Measurements from ENCODE around the gene PTPRC.

The PTPRC gene

DNA sequence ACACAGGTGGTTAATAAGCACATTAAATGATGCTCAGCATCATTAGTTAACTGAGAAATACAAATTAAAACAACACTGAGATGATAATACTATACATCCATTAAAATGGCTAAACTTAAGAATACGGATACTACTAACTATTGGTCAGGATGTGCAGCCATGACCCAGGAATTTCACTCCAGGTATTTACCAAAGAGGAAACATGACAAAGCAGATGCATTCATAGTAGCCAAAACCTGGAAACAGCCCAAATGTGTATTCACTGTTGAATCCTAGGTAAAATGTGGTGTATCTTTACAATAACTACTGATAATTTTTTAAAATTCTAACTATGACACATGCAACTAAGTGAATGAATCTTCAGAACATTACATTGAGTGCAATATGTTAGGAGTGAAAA is 73.0 kb downstream of the PTPRC start:
- DNase-seq, result no peak

DNA sequence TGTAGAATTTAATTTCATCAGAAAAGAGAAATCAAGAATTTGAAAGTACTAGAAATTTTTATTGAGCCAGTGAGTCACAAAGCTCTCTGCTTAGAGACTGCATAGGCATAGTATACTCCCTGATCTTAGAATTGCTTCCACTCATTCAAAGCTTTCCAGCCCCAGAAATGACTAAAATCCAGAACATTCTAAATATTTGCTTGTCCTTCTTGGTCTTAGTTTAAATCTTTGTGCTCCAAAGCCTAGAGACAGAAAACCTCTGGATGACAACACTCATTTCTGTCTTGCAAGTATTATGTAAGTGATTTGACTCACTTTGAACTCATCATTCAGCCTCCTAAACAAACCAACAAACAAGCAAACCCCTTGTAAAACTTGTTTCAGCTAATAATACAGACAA is 74.2 kb downstream of the PTPRC start:
- no peak for DNase-seq

DNA sequence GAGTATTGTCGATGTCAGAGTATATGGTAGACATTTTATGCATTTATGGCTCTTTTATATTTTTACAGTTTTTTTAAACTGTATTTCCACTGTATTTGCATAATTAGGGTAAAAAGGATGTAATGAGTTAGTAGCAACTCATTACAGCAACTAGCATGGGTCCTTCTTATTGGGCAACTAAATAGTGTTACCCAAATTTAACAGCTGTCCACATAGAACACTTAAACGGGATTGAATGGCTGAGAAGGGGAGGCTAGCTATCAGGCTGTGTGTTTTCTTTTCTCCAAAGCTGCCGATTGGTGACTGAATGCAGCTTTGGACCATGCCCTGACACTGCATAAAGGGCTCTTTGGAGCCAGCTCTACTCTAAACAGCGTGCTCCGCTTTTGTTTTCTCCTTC is 75.4 kb downstream of the PTPRC start:
- no peak for DNase-seq

DNA sequence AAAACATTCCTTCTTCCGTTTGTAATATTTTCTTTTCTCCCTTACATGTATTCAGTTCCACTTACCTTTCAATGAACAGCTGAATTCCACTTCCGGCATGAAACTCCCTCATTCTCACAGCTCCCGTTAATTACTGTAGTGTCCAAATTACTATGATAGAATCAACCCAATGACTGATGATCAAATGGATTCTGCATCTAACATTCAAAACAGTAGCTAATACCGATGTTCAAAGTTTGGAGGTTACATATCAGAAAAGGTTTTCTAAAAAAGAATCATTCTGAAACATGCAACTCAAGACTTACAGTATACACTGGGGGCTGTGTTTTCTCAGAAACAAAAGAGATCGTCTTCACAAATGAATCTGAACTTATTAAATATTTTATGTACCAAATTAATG is 77.2 kb downstream of the PTPRC start:
- no peak for DNase-seq

DNA sequence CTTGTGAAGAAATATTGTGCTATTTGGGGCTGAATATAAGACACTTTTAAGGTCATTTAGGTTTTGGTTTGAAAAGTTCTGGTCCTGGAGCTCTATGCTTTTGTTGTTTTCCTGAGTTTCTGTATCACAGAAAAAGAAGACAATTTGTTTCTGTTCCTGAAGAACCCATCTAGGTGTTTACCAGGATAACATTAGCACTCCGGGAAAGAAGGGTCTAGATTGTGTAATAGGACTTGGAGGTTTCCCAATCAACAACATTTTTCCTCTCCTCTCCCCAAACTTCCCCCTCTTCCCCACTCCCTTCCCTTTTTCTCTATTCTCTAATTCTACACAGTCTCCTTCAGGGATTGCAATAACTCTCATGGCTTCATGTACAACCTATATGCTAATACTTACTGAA is 78.7 kb downstream of the PTPRC start:
- DNase-seq, result no peak

- DNase-seq, result no peak
Observed at GRCh38 chr1:198723127-198723526, 84.3 kb downstream of the PTPRC start.

GRCh38 chr1:198725090-198725489 is 86.2 kb downstream of the PTPRC start:
- DNase-seq, result no peak

DNA sequence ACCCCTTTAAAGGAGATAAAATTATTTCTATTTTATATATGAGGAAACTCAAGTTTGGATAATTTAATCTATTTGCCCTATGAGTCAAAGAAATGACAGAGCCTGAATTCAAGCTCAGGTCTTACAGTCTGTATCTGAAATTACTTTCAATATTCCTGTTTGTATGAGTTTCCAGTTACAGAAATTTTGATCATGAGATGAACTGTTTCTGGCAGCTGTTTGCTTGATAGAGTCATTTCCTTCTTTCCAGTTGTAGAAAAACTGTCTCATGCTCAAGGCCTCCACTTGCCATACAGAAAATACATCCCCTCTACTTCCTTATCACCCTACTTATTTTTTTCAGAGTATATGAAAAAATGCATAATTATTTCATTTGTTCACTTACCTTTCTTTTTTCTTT is 87.6 kb downstream of the PTPRC start:
- DNase-seq, result no peak

GRCh38 chr1:198729195-198729863 is 90.5 kb downstream of the PTPRC start:
- DNase-seq, result no peak

GRCh38 chr1:198730952-198731351 is 92.1 kb downstream of the PTPRC start:
- no peak for DNase-seq

DNA sequence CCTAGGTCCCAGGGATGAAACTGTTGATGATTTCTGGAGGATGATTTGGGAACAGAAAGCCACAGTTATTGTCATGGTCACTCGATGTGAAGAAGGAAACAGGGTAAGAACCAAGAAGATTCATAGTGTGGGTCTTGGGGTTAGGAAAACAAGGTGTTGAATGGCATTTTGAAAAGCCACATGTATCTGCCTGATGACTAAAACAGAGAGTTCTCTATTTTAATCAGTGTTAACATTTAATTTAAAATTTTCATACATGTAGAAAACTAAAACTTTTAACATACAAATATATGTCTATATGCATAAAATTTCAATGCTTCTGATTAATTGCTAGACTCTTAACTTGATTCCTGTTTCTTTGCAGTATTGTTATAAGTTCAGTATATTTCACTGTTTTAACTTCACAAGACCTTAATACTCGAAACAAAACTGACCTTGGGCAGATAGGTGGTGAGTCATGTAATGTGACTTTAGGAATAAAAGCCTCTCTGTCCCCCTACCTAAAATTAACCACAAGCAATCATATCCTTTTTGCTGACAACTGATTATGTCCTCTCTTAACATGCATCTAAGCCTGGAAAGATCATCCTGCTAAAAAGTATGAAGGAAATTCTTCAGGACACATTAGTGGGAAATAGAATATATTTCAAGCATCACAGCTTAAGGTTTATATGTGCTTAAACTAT is 95.6 kb downstream of the PTPRC start:
- DNase-seq, result no peak

- no peak for DNase-seq
Observed at GRCh38 chr1:198741744-198742143, 102.9 kb downstream of the PTPRC start.

DNA sequence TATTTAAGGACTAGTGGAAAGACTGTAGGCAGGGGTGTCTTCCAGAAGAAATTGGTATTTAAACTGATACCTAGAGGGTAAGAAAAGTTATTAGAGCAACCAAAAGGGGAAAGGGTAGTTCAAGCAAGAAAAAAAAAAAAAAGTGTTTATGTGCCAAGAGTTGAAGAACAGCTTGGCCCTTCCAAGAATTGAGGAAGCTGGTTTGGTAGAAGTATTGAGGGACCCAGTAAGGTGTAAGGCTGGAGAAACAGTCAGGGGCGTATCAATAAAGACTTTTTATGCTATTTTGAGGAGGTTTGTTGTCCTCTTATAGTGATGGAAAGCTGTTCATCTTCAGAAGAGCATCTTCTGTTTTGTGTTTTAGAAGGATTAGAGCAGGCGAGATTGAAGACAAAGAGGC is 108.3 kb downstream of the PTPRC start:
- no peak for DNase-seq

GRCh38 chr1:198749279-198749678 is 110.4 kb downstream of the PTPRC start:
- DNase-seq, result no peak

DNA sequence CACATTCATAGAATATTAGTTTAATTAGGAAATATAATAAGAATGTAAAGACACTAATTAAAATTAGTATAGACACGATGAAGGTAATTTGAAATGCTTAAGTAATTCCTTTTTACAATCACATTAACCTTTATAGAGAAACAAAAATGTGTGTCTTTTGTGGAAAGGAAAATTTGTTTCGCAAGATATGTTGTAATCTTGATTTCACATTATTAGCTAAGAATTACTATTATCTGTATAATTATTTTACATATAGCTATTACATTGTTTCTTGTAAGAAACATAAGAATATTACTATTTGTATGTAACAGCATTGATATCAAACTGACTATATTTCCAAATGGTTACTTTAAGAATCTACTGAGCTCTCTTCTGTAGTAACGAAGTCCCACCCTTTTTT is 111.2 kb downstream of the PTPRC start:
- no peak for DNase-seq

GRCh38 chr1:198751741-198752140 is 112.9 kb downstream of the PTPRC start:
- no peak for DNase-seq

GRCh38 chr1:198754670-198755069 is 115.8 kb downstream of the PTPRC start:
- no peak for DNase-seq

DNA sequence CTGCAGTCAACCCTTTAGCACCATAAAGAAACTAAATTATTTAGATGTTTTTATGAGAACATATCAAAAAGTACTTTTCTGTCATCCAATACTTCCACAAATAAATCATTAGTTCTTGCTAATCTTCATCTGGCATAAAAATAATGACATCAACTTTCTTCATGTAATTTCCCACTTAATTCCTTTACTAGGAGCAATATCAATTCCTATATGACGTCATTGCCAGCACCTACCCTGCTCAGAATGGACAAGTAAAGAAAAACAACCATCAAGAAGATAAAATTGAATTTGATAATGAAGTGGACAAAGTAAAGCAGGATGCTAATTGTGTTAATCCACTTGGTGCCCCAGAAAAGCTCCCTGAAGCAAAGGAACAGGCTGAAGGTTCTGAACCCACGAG is 116.9 kb downstream of the PTPRC start:
- no peak for DNase-seq

DNA sequence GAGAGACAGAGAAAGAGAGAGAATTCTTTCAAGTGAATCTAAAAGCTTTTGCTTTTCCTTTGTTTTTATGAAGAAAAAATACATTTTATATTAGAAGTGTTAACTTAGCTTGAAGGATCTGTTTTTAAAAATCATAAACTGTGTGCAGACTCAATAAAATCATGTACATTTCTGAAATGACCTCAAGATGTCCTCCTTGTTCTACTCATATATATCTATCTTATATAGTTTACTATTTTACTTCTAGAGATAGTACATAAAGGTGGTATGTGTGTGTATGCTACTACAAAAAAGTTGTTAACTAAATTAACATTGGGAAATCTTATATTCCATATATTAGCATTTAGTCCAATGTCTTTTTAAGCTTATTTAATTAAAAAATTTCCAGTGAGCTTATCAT is 117.6 kb downstream of the PTPRC start:
- DNase-seq, result no peak

DNA sequence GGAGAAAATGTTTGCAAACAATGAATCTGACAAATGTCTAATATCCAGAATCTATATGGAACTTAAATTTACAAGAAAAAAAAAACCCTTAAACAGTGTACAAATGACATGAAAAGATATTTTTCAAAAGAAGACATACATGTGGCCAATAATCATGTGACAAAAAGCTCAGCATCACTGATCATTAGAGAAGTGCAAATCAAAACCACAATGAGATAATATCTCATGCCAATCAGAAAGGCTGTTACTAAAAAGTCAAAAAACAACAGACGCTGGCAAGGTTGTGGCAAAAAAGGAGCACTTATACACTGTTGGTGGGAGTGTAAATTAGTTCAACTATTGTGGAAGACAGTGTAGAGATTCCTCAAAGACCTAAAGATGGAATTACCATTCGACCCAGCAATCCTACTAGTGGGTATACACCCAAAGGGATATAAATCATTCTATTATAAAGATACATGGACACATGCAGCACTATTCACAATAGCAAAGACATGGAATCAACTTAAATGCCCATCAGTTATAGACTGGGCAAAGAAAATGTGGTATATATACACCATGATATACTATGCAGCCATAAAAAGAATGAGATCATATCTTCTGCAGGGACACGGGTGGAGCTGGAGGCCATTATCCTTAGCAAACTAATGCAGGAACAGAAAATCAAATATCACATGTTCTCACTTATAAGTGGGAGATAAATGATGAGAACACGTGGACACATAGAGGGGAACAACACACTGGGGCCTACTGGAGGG is 123.2 kb downstream of the PTPRC start:
- DNase-seq, result no peak

- peak; percentile 39 for DNase-seq
Observed at GRCh38 chr1:198763298-198763714, 124.5 kb downstream of the PTPRC start.

DNA sequence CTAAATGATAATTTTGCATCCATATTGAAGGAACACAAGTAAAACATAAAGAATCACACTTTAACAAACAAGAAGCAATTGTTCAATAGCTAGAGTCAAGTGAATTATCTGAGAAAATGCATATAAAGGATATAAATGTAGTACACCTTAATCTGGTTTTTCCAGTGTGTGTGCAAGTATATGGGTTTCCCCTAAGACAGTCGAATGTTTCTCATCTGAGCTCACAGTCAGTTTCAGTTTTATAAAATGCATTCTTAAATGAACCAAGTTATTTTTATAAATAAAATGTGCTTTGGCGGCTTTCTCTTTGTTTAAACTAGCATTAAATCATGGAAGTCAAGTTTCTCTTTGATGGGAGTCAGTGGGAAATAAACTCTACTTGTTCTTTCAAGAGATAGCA is 125.9 kb downstream of the PTPRC start:
- DNase-seq, result no peak

DNA sequence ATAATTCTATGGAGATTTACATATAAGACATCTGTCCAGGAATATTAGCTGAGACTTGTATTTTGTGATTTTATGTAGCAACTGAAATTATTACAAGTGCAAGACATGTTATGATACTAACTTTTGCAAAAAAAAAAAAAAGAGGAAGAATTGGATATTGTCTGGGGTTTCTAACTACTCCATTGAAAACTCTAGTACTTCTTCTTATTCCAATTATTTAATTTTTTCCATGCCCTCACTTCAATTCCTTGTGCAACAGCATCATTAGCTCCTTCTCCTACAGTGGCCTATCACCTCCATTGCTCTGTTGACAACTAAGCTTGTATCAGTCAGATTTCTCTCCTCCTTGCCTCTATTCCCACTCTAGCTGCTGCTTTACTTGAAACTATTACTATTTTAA is 126.6 kb downstream of the PTPRC start:
- no peak for DNase-seq

DNA sequence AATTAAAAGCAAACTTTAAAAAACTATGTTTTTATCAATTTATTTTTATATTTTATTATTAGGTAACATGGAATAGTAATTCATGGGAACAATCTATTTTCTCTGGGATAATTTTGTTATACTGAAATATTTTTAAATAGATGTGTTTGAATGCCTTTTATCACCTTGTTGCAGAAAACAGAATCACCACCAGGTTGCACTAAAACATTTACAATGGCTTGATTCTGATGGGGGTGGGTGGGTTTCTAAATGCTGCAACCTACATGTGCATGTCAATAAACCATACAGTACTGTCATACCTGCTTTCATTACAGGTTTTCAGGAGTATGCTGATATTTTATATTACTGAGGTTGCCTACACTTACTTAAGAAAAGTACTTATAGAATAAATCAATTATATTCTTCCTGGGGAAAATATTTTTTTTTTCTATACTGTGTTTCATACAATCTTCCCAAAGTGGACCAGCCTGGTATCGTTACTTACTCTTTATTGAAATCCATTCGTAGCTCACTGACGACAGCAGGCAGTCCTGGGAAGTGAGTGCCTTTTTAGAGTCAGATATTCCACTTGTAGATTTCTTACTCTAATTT is 132.8 kb downstream of the PTPRC start:
- no peak for DNase-seq

Measured in NCI-H1436 treated with DMSO at 0.1 percent for 48 hours (cell line).